Activated gamma-delta T cell (primary cell): ENCODE measurements around the gene FAM187B.

Experiments
- DNase-seq: peaks from one replicate; lab custom pipeline; 2025; lab: John Stamatoyannopoulos, UW

FAM187B gene

GRCh38 chr19:35178701-35179100 is 49.8 kb downstream of the FAM187B start:
- no peak for DNase-seq

- DNase-seq, result no peak
Observed at GRCh38 chr19:35177377-35178274, 50.9 kb downstream of the FAM187B start.

DNA sequence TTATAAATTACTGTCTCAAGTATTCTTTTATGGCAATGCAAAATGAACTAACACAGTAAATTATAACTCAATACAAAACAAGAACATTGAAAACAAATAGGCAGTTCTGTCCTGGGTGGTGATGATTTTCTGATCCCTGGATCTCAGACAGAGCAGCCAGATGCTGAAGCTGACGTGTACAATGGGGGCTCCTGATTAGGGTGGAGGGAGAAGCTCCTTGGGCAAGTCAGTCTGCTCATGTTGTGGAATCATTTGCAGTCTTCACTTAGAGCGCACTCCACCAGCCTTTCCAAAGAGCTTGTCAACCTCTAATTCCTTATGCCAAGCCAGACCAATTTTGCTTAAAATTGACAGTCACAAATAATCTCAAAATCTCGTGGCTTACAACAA is 52.4 kb downstream of the FAM187B start:
- DNase-seq, result no peak
